Measurements from ENCODE around the gene NHEJ1. TPM values are rescaled to one million over a fixed set of nuclear protein-coding genes. Genes with fewer than 3 reads are reported as not detected.

The NHEJ1 gene
- total and polyA plus RNA-seq, 2 of the 13 experiments (the other 11 are each of a cell fraction or from before 2014, with no cell fraction given) = 30.0 to 30.7 TPM

DNA sequence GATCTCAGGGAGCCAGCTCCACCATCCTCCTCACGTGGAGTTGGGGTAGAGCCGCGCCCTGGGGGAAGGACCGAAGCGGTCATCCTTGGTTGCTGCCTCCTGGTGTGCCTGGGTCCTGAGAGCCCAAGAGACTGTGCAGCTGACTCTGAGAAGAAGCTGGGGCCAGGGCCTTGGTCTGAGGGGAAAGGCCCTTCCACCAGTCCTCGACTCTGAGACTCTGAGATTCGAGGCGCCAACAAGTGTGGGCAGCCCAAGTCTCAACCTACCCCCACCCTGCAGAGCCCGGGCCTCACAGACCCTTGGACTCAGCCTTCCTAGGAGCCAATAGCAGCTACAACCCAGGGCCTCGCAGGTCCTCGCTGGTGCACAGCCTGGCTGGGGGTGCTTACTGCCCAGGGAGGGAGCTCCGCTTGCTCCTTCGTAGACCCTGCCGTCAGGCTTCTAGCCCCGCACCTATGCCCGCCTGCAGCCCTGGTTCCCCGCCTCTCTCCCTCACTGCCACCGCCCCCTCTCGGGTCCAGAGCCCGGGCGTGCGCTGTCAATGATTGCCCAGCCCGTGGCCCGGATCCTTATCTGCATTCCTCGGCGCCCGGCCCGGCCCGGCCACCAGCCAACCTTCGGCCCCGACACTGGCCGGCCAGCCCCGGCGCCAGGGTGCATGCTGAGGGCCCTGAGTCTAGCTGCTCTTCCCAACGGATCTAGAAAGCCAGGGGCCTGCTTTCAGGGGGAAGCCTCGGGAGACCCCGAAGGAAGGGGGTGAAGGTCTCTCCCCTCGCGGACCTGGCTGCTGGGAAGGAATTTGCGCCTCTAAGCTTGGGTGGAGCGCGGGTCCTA lies 101.9 kb downstream of the NHEJ1 start (continued):
- TF ChIP-seq, protein P1, sequence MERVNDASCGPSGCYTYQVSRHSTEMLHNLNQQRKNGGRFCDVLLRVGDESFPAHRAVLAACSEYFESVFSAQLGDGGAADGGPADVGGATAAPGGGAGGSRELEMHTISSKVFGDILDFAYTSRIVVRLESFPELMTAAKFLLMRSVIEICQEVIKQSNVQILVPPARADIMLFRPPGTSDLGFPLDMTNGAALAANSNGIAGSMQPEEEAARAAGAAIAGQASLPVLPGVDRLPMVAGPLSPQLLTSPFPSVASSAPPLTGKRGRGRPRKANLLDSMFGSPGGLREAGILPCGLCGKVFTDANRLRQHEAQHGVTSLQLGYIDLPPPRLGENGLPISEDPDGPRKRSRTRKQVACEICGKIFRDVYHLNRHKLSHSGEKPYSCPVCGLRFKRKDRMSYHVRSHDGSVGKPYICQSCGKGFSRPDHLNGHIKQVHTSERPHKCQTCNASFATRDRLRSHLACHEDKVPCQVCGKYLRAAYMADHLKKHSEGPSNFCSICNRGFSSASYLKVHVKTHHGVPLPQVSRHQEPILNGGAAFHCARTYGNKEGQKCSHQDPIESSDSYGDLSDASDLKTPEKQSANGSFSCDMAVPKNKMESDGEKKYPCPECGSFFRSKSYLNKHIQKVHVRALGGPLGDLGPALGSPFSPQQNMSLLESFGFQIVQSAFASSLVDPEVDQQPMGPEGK (CRISPR knock-in tag; IDR thresholded peaks at IDR 0.05) = peak; percentile 81
- TF ChIP-seq, protein P2, sequence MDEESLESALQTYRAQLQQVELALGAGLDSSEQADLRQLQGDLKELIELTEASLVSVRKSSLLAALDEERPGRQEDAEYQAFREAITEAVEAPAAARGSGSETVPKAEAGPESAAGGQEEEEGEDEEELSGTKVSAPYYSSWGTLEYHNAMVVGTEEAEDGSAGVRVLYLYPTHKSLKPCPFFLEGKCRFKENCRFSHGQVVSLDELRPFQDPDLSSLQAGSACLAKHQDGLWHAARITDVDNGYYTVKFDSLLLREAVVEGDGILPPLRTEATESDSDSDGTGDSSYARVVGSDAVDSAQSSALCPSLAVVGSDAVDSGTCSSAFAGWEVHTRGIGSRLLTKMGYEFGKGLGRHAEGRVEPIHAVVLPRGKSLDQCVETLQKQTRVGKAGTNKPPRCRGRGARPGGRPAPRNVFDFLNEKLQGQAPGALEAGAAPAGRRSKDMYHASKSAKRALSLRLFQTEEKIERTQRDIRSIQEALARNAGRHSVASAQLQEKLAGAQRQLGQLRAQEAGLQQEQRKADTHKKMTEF (CRISPR knock-in tag; IDR thresholded peaks at IDR 0.05) = peak; percentile 76
- TF ChIP-seq HMGXB4 (CRISPR knock-in tag; IDR thresholded peaks at IDR 0.05; ENCODE audit: borderline replicate concordance in 1 of 2, low read depth in 1 of 2) (peak in 1 of 2 experiments; percentile 56; a peak in 2 of 4 replicates), ZNF362 (CRISPR knock-in tag; IDR thresholded peaks at IDR 0.05; ENCODE audit: borderline replicate concordance) (peak; percentile 28; the same call in 1 of the 2 replicates), MTF1 (CRISPR knock-in tag; IDR thresholded peaks at IDR 0.05) (no peak), REXO4 (CRISPR knock-in tag; IDR thresholded peaks at IDR 0.05; ENCODE audit: borderline replicate concordance) (no peak), KDM3A (CRISPR knock-in tag; IDR thresholded peaks at IDR 0.05; ENCODE audit: low read depth) (peak; percentile 86; the same call in 1 of the 2 replicates), ZNF225 (CRISPR knock-in tag; IDR thresholded peaks at IDR 0.05) (no peak; the same call in 1 of the 2 replicates), HMG20A (CRISPR knock-in tag; IDR thresholded peaks at IDR 0.05; ENCODE audit: borderline replicate concordance) (peak; percentile 43; the same call in 1 of the 2 replicates), SATB2 (CRISPR knock-in tag; IDR thresholded peaks at IDR 0.05) (no peak), XBP1 (CRISPR knock-in tag; IDR thresholded peaks at IDR 0.05) (no peak), SSRP1 (CRISPR knock-in tag; IDR thresholded peaks at IDR 0.05) (no peak), CBX2 (IDR thresholded peaks at IDR 0.05; ENCODE audit: low read depth, low read length) (no peak; the same call in 1 of the 2 replicates), CBX2 (CRISPR knock-in tag; IDR thresholded peaks at IDR 0.05; ENCODE audit: low read depth) (0 out of 2 replicates have a peak, but pooled peaks have one; percentile 55), GATA4 (IDR thresholded peaks at IDR 0.05; ENCODE audit: borderline replicate concordance, low read depth) (peak; percentile 38; the same call in 1 of the 2 replicates)
- TF ChIP-seq, protein P3, sequence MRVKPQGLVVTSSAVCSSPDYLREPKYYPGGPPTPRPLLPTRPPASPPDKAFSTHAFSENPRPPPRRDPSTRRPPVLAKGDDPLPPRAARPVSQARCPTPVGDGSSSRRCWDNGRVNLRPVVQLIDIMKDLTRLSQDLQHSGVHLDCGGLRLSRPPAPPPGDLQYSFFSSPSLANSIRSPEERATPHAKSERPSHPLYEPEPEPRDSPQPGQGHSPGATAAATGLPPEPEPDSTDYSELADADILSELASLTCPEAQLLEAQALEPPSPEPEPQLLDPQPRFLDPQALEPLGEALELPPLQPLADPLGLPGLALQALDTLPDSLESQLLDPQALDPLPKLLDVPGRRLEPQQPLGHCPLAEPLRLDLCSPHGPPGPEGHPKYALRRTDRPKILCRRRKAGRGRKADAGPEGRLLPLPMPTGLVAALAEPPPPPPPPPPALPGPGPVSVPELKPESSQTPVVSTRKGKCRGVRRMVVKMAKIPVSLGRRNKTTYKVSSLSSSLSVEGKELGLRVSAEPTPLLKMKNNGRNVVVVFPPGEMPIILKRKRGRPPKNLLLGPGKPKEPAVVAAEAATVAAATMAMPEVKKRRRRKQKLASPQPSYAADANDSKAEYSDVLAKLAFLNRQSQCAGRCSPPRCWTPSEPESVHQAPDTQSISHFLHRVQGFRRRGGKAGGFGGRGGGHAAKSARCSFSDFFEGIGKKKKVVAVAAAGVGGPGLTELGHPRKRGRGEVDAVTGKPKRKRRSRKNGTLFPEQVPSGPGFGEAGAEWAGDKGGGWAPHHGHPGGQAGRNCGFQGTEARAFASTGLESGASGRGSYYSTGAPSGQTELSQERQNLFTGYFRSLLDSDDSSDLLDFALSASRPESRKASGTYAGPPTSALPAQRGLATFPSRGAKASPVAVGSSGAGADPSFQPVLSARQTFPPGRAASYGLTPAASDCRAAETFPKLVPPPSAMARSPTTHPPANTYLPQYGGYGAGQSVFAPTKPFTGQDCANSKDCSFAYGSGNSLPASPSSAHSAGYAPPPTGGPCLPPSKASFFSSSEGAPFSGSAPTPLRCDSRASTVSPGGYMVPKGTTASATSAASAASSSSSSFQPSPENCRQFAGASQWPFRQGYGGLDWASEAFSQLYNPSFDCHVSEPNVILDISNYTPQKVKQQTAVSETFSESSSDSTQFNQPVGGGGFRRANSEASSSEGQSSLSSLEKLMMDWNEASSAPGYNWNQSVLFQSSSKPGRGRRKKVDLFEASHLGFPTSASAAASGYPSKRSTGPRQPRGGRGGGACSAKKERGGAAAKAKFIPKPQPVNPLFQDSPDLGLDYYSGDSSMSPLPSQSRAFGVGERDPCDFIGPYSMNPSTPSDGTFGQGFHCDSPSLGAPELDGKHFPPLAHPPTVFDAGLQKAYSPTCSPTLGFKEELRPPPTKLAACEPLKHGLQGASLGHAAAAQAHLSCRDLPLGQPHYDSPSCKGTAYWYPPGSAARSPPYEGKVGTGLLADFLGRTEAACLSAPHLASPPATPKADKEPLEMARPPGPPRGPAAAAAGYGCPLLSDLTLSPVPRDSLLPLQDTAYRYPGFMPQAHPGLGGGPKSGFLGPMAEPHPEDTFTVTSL (CRISPR knock-in tag; IDR thresholded peaks at IDR 0.05; ENCODE audit: borderline replicate concordance) = no peak

All from HepG2 (cell line).